Head of caudate nucleus (tissue), 42 donors: ENCODE measurements around the gene FAAH.

ENCODE experiments used
- DNase-seq, 42 donors: peaks; one replicate each; pipeline versions ENCODE4 v3.0.0 to v3.0.0-alpha.2; 2020 to 2021; ENCODE audit warnings: mixed read lengths in 7 of 42
- intact Hi-C: fragments of 100-400 bp; cut with DNase I; formaldehyde crosslinking; loops from one replicate; pipeline ENCODE4 v1.15.0; 2022

Gene FAAH

DNA sequence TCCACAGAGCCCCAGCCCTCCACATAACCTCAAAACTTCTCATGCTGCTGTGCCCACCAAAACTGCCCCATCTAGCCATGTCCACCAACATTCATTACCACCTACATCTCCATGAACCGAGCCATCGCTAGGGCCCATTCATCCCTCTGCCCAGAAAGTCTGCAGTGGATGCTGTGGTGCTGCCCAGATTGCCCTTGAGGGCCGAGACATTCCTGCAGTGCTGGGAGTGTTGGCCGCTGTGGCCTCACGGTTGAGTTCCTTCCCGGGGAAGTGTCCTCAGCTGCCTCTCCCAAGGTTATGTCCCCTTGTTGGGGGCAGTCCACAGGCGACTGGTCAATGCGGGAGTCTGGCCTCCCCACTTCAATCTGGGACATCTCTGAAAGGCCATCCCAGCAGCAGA, 65.2 kb downstream of the FAAH start:
- DNase-seq: no peak
- intact Hi-C loops: no loop called here

DNA sequence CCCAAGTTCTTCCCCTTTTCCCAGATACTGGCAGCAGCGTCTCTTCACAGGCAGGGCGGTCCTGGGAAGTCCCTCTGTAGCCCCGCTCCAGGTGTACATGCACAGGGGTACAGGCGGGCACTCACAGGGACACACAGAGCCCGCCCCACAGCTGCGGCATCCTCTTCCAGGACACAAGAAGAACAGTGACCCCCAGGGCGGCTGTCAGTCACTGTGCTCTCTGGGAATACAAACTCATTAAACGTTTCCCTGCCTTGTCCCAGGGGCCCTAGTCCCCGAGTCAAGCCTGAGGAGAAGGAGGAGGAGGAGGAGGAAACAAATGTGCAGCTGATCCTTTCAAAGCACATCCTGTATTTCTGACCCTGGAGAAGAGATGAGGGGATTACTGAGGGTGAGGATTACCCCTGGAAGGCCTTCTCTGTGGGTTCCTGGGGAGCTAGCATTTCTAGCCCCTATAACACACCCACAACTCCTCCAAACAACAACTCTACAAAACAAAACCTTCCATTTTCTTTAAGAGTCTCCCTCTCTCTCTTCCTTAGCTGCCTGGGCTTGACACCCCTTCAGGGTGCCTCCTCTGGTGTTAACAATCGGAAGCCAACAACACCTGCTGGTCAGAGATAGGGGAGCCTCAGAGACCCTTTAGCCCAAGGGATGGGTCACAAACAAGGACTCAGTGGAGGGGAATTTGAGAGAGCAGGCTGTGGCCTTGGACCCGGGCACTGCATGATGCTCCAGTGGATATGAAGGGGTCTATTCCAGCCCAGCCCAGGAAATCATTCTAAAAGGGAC, 67.1 kb downstream of the FAAH start:
- intact Hi-C loops: no loop called here
- DNase-seq: no peak

DNA sequence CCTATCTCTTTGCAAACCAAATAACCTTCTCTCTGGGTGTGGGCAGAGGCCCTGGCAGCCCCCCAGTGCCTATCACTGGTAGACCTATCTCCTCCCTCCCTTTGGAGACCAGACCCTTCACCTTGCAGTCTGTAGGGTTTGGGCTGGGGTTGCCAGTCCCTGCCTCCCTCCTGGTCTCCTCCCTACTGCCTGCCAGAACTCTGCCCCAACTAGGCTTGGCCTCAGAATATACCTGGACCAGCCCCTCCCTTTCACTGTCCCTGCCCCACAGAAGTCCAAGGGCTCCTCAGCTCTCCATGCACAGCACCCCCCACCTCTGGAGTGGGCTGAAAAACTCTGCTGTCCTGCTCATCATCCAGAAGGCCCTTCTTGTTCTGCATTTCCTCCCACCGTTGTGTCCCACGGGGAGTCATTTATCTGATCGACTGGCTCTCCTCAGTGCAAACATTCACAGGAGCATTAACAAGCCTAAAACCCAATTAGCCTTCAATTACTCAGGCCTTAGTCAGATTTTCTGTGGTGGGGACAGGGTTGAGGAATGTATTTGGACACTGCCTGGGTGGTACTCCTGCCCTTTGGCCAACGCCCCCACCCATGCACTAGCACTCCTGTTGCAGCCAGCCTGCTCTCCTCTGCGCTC, 67.8 kb downstream of the FAAH start:
- intact Hi-C loops: no loop called here

More for the DNA sequence above, 67.8 kb downstream of the FAAH start:
- no peak for DNase-seq
